ENCODE results near the gene IKZF2.

Gene IKZF2

GRCh38 chr2:213151437-213152064 lies at the start of gene IKZF2:
Gene IKZF2 (minus strand): TSS chr2:213151612. CDS start chr2:213148629, 2,983 bp downstream.
- peak; percentile 56 for DNase-seq (ENCODE audit: low spot score)

DNA sequence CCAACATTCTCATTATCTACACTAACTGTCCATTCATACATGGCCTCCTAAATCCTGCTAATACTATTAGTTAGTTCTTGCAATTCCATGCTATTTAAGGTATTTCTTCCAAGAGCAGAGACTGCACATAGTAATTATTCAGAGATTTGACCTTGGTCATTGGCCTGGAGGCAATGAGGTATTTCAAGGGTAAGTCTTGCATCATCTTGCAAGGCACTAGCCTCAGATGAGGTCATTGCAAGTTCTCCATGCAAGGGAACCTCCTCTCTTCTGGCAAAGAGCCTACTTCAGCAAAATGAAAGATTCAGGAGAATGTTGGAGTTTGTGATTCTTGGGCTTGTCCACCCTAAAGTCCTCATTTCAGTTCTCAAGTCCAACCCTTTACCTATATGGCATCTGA lies 48.5 kb upstream of the IKZF2 start:
- no peak for DNase-seq (ENCODE audit: low spot score)

DNA sequence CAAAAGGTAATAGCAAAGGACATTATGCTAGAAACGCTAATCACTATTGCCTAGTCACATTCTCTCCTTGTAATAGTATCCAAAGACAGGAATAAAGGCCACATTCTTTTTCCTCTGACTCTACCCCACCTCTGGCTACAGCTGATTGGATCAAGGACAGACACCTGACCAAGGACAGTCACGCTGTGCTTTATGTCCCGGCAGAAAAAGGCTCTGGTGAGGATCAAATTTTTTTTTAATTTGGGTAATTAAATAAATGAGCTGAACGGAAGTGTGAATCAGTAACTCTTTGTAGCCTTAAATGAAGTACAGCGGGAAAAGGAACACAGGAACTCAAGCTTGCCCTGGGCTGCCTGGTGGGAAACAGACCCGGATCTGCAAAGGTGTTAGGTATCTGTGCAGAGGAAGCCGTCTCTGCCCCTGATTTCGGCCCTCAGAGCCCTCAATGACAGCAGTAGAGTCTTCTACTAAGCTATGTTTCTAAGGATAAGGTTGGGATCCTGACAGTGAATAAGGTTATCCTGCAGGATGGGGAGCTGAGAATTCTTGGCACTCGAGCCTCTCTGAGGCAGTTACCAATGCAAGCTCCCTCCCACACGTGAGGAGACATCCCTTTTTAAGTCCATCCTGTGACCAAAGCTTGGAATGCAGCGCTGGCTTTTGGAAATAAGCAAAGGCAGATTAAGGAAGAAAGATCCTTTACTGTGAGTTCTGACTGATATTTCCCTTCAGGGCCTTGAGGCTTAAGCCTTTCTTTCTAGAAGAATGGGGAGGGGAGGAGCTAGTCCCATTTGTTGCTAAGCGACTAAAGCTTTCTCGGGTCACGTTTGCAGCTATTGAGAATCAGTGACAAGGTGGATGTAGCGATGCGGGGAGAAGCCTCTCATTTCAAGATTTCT lies 37.8 kb upstream of the IKZF2 start:
- no peak for DNase-seq (ENCODE audit: low spot score)

GRCh38 chr2:213188533-213188867 lies 37.1 kb upstream of the IKZF2 start:
- no peak for DNase-seq (ENCODE audit: low spot score)

GRCh38 chr2:213187833-213188532 lies 36.6 kb upstream of the IKZF2 start:
- no peak for DNase-seq (ENCODE audit: low spot score)

GRCh38 chr2:213187386-213187785 lies 36.0 kb upstream of the IKZF2 start:
- no peak for DNase-seq (ENCODE audit: low spot score)

DNA sequence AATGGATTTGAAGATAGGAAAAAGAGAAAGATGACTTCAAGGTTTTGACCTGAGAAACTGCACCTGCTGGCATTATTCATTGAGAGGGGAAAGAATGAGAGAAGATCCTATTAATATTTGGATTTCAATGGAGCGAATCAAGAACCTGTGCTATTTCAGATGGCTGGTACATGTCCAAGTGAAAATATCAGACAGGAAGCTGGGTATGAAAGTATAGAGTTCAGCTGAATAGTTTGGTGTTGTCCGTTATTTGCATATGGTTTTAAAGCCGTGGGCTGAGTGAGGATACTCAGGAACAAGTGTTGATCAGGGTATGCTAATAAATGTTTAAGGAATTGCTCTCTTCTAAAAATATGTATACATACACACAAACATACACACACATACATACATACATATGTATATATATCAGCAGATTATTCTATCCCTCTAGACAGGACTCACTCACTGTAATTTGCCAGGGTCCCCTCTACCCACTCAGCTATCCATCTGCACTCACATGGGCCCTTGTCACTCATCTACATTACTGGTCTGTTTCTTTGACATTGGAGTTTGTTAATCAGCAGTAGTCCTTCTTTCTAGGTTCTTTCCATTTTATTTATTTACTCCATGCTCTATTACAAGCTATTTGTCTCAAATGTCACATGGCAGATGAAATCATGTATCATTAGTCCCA lies 33.9 kb upstream of the IKZF2 start:
- no peak for DNase-seq (ENCODE audit: low spot score)

- no peak for DNase-seq (ENCODE audit: low spot score)
Observed at GRCh38 chr2:213181712-213182111, 30.3 kb upstream of the IKZF2 start.

- no peak for DNase-seq (ENCODE audit: low spot score)
Observed at GRCh38 chr2:213177679-213178078, 26.3 kb upstream of the IKZF2 start.

DNA sequence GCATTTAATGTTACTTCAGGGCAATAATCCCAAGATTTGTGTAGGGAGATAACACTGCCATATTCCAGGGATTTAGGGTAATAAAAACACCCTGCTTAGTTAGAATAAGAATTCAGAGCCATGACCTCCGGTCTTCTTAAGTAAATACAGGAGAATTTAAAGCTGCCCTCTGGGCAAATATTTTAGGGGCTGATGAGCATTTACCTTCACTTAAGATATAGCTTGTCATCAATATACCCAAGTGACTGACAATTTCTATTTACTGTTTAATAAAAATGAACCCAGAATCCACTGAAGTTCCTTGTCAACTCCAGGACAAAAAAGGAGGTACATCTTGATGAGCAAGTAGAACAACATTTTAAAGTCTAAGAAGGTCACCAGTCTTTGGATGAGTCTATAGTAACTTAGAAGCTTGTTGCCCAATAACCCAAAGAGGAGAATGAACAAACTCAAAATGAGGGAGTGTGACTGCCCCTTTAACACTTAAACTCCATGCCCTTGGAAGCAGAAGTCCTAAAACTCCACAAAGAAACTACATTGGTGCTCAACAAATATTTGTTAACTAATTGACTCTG lies 24.3 kb upstream of the IKZF2 start:
- DNase-seq (ENCODE audit: low spot score): no peak

DNA sequence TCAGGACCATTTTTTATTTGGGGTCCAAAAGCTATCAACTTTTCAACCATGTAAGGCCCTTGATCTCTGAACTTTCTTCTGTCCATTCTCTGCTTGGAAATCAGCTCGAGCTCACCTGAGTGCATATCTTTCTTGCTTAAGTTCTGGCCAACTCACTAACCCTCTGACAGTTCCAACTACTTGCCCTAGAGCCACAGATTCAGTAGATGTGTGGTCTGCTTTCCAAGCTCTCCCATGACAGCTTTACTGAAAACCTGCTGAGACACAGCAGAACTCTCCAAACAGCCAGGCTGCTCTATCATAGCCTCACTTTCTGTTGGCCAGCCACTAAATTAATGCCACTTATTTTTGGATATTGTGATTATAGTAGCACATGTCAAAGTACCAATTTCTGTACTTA lies 21.2 kb upstream of the IKZF2 start:
- no peak for DNase-seq (ENCODE audit: low spot score)

GRCh38 chr2:213171147-213171546 lies 19.7 kb upstream of the IKZF2 start:
- no peak for DNase-seq (ENCODE audit: low spot score)

- DNase-seq (ENCODE audit: low spot score): no peak
Observed at GRCh38 chr2:213167271-213167930, 16.0 kb upstream of the IKZF2 start.

DNA sequence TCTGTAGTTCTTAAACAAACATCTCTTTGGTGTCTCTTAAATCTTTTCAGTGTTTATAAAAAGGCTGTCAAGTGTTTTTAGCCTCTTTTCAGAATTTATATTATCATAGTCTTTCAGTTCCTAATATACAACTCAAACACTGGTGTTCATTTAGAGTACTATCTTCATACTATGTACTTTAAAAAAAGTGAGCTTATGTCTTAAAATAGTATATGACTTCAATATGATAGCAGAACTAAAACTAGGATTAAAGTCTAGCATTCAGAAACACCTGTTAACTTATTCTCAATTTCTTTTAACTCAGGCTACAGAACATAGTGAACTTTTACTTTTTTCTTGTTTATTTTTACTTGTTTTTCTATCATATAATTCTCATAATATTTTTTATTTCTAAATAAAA lies 14.7 kb upstream of the IKZF2 start:
- DNase-seq (ENCODE audit: low spot score): no peak

GRCh38 chr2:213164263-213164662 lies 12.9 kb upstream of the IKZF2 start:
- no peak for DNase-seq (ENCODE audit: low spot score)

GRCh38 chr2:213162516-213163118 lies 11.2 kb upstream of the IKZF2 start:
- no peak for DNase-seq (ENCODE audit: low spot score)

DNA sequence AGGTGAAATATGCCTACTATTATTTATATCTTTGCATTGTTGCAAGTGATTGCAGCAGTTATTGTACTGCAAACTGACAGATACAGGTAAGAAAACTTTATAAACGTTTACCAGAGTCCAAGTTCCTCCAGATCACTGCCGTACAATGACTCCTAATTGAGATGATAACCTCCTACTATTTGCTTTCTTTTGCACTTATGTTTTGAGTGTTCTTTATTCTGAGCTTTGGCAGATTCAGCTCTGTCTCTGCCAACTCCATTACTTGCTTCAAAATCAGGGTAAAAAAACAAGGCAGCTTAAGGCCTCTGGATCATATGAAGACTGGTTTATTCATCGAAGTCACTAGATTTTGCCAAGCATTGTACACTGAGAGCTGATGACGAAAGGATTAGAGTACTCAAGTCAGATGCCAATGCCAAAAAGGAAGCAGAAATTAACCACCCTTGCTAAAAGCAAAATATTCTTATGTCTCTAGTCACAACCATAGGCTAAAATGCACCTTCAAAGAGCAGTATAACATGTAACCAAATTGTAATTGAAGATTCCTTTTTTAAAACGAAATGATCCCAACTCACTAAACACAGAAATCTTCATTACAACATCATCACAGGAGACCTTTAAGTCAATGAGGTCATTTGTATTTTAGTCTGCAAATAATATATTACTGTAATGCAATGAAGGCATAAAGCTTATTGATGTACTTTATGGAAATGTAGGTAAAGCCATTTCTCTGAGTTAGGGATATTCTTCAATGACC lies 10.5 kb upstream of the IKZF2 start:
- no peak for DNase-seq (ENCODE audit: low spot score)

- DNase-seq (ENCODE audit: low spot score): no peak
Observed at GRCh38 chr2:213159768-213160167, 8.4 kb upstream of the IKZF2 start.

DNA sequence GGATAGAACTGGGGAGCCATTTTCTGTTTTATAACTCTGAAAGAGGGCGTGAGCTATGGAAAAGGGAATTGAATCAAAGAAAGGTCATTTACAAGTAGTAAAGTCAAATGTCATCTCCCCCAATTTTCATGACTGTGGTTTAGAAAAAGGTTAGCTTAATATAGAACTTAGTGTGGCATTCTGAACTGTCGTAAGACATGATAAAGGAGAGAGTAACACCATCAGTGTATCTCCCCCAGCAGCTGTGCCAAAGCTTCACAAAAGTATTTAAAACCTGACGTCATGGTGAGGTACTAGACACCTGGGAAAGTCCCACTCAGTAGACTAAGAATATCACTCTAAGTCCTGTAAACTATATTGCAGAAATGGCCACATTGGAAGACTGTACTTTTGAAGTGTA lies 5.8 kb upstream of the IKZF2 start:
- DNase-seq (ENCODE audit: low spot score): no peak

GRCh38 chr2:213156717-213157116 lies 5.3 kb upstream of the IKZF2 start:
- no peak for DNase-seq (ENCODE audit: low spot score)

Measured in kidney capillary endothelial cell (primary cell).